ENCODE data around the gene SCYL3. TPM values are rescaled to one million over a fixed set of nuclear protein-coding genes. Genes with fewer than 3 reads are reported as not detected.

Gene SCYL3
- total RNA-seq, 1 donor from 2014 or later = 6.4 TPM

DNA sequence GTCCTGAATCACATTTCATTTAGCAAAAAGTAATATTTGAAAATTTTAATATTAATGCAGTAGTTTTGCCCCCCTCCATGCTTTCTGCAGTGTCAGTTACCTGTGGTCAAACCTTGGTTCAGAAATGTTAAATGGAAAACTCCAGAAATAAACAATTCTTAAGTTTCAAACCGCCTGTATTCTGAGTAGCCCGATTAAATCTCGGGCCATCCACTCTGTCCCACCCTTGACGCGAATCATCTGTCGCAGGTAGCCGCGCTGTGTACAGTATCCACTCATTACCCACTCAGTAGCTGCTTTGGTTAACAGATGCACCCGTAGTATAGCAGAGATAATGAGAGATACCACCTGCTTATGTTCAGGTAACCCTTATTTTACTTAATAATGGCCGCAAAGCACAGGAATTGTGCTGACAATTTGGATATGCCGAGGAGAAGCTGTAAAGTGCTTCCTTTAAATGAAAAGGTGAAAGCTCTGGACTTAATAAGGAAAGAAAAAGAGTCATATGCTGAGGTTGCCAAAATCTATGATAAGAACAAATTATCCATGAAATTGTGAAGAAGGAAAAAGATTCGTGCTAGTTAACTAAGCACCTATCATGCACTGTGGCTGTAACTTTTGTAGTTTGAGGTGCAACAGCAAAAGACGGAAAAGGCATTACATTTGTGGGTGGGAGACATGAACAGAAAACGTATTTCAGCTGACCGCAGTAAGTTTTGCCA, 889 bp upstream of the SCYL3 start:
- Histone ChIP-seq H3K27me3 (ENCODE audit: control insufficient read depth, insufficient read depth, low read length) (no peaks in the 10 kb centered on the region), H3K4me3 (ENCODE audit: low read depth, low read length) (peak overlapping the region; percentile 87), H3K36me3 (ENCODE audit: control insufficient read depth, insufficient read depth, low read length) (no peaks in the 10 kb centered on the region)
- TF ChIP-seq, protein P1, sequence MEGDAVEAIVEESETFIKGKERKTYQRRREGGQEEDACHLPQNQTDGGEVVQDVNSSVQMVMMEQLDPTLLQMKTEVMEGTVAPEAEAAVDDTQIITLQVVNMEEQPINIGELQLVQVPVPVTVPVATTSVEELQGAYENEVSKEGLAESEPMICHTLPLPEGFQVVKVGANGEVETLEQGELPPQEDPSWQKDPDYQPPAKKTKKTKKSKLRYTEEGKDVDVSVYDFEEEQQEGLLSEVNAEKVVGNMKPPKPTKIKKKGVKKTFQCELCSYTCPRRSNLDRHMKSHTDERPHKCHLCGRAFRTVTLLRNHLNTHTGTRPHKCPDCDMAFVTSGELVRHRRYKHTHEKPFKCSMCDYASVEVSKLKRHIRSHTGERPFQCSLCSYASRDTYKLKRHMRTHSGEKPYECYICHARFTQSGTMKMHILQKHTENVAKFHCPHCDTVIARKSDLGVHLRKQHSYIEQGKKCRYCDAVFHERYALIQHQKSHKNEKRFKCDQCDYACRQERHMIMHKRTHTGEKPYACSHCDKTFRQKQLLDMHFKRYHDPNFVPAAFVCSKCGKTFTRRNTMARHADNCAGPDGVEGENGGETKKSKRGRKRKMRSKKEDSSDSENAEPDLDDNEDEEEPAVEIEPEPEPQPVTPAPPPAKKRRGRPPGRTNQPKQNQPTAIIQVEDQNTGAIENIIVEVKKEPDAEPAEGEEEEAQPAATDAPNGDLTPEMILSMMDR (IDR thresholded peaks at IDR 0.05; ENCODE audit: insufficient read depth, low read length, poor library complexity, severe bottlenecking) = no peak
- no peak for DNase-seq (ENCODE audit: low read depth)

DNA sequence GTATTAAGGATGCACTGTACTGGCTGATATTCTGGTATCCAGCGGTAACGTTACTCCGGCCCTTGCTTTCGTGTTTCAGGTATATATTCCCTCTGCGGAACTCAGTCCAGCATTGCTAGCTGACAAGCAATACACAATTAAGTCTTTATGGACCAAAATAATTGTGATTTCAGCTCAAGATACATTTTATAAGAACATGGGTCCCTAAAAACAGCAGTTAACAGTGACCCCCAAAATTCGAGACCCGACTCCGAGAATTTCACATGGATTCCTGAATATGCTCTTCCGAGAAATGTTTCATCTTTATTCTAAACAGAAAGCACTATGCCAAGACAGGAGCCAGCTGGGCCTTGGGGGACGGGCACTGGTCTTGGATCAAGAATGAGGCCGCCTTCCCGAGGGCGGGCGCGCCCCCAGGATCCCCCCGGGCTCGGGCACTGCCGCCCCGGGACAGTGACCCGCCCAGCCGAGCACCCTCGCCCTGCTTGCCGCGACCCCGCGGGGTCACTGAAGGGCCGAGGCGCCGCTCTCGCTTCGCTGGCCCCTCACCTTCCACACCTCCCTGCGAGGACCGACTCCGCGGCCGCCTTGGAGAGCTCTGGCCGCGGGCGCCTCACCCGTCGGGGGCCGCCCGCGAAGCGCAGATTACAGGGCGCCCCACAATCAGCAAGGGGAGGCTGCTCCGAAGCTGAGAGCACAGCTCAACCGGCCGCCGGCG, 610 bp downstream of the SCYL3 start:
- peak overlapping the region; percentile 87 for H3K4me3 ChIP-seq (ENCODE audit: low read depth, low read length)
- H3K36me3 ChIP-seq (ENCODE audit: control insufficient read depth, insufficient read depth, low read length) = no peaks in the 10 kb centered on the region
- TF ChIP-seq, protein P1 (IDR thresholded peaks at IDR 0.05; ENCODE audit: insufficient read depth, low read length, poor library complexity, severe bottlenecking) = no peak
- H3K27me3 ChIP-seq (ENCODE audit: control insufficient read depth, insufficient read depth, low read length) = no peaks in the 10 kb centered on the region
- DNase-seq (ENCODE audit: low read depth) = no peak

DNA sequence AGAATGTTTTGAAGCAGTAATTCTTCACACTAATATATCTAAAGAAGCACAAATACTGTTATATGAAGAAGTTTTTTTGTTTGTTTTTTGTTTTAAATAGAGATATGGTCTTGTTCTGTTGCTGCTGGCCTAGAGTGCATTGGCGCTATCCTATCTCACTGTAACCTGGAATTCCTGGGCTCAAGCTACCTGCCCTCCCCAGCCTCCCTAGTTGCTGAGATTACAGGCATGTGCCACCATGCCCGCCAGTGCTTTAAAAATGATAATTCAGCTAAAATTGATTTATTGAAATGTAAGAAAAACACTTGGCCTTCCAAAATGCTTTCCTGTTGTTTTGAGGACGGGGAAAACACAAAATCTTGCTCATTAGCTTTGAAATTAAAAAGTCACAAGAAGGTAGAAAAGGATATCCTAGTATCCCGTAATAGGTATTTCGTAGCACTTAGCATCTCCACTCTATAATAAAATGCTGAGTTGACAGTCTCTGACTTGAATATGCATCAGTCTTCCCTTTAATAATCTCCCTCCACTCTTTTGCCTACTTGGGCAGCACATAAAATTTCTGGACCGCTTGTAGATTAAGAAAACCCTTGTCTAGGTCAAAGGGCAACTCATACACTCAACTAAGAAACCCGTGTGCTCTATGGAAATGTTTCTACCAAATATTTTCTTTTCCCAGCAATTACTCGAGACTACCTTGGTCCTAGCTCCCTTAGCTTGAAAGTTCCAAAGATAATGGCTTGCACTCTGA, 1.3 kb downstream of the SCYL3 start:
- no peak for DNase-seq (ENCODE audit: low read depth)
- Histone ChIP-seq H3K27me3 (ENCODE audit: control insufficient read depth, insufficient read depth, low read length) (no peaks in the 10 kb centered on the region), H3K4me3 (ENCODE audit: low read depth, low read length) (peak overlapping the region; percentile 87), H3K36me3 (ENCODE audit: control insufficient read depth, insufficient read depth, low read length) (no peaks in the 10 kb centered on the region)
- TF ChIP-seq, protein P1 (IDR thresholded peaks at IDR 0.05; ENCODE audit: insufficient read depth, low read length, poor library complexity, severe bottlenecking) = no peak

DNA sequence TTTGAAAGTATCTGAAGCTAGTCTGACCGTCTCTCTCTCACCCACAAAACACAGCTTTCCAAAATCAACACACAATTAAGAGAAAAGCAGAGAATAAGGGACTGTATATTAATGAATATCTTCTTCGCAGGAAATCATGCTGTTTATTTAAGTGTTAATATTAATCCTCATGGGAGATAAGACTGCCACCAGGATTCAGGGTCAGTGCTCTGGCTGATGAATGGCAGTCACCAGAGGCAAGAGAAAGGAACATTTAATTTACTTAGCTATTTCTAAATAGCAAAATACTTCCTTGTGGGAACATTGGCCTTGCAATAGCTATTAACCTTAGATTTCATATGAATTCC, 2.2 kb downstream of the SCYL3 start:
- TF ChIP-seq, protein P1 (IDR thresholded peaks at IDR 0.05; ENCODE audit: insufficient read depth, low read length, poor library complexity, severe bottlenecking) = no peak
- Histone ChIP-seq H3K27me3 (ENCODE audit: control insufficient read depth, insufficient read depth, low read length) (no peaks in the 10 kb centered on the region), H3K4me3 (ENCODE audit: low read depth, low read length) (no peak overlapping the region), H3K36me3 (ENCODE audit: control insufficient read depth, insufficient read depth, low read length) (no peaks in the 10 kb centered on the region)
- DNase-seq (ENCODE audit: low read depth) = no peak

DNA sequence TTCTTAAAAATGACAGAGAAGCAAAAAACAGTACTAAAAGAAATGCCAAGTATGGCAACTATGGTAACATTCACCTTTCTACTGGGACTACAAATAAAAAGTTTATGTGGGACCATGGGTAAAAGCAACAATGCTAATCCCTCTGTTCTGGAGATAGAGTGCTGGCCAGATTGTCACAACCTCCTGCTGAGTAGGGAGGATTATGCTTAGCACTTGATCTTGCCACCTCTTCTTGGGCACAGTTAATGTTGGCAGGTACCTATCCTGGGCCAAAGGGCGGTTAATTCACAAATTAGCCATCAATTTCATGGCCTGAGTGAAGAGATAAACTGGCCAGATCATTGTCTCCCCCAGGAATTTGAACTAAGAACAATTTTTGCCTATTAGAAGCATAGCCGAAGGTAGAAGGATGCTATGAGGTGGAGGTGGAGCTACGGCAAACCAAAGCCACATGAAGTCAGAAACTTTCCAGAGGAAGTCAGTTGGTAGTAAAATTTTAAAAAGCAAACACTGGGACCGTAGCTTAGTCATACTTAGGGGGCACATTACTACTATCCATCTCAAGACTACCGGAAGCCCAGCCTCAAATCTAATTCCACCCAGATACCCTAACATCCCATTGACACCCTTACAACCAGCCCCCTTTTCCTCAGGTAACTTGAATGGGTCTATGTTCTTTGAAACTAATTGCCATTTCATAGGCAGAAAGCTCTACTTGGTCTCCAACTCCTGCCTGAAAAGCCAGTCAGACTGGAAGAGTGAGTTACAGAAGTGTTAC, 2.7 kb downstream of the SCYL3 start:
- TF ChIP-seq, protein P1 (IDR thresholded peaks at IDR 0.05; ENCODE audit: insufficient read depth, low read length, poor library complexity, severe bottlenecking) = no peak
- Histone ChIP-seq H3K27me3 (ENCODE audit: control insufficient read depth, insufficient read depth, low read length) (no peaks in the 10 kb centered on the region), H3K4me3 (ENCODE audit: low read depth, low read length) (no peak overlapping the region), H3K36me3 (ENCODE audit: control insufficient read depth, insufficient read depth, low read length) (no peaks in the 10 kb centered on the region)
- no peak for DNase-seq (ENCODE audit: low read depth)

Measured in kidney epithelial cell (primary cell).